NCI-H2227 (cell line): ENCODE results near the gene TCEA2.

Source experiments
- DNase-seq: peaks from one replicate; lab custom pipeline; 2025; ENCODE audit not compliant: unreplicated experiment; lab: John Stamatoyannopoulos, UW

The TCEA2 gene

DNA sequence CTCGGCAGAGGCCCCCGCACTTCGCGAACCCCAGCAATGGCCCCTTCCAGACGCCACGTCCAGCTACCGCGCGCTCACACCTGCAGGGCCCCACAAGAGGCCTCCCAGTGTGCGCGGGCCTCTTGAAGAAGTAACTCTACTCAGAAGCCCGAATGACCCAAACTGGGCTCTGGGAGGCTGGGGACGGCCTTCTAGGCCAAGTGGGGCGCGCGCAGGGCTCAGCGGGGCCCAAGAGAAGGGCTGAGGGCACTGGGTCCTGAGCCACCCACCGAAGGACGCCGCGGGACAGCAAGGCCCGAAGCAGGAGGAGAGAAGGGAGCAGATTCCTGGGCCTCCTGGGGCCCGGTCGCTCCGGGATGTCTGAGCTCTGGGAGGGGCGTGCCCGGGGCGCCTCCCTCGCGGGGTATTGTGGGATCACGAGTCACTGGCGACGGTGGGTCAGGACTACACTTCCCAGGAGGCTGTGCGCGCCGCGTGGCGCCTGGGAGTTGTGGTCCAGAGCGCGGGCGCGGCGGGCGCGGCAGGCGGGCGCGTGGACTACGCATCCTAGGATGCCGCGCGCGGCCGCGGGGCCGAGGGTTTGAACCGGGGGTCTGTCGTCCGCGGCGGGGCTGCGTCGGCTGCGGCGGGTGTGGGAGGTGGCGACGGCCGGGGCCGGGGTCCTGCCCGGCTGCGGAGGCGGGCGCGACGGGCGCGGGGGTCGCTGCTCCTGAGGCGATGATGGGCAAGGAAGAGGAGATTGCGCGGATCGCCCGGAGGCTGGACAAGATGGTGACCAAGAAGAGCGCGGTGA is at the start of gene TCEA2:
Gene TCEA2 (plus strand): TSS at position 603 of the 793 bp plus-strand sequence. CDS start 115 bp downstream, at position 718.
- peak; percentile 97 for DNase-seq

DNA sequence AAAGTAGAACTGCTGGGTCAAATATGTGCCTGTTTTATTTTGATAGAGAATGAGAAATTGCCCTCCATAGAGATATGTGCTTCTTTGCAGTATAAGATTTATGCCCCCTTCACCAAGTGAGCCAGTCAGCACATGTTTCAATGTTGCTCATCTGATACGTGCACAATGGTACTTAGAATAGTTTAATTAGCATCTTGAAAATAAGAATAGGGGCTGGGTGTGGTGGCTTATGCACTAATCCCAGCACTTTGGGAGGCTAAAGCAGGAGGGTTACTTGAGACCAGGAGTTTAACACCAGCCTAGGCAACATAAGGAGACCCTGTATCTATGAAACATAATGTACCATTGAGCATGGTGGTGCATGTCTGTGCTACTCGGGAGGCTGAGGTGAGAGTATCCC is 47.4 kb upstream of the TCEA2 start:
- DNase-seq, result no peak

DNA sequence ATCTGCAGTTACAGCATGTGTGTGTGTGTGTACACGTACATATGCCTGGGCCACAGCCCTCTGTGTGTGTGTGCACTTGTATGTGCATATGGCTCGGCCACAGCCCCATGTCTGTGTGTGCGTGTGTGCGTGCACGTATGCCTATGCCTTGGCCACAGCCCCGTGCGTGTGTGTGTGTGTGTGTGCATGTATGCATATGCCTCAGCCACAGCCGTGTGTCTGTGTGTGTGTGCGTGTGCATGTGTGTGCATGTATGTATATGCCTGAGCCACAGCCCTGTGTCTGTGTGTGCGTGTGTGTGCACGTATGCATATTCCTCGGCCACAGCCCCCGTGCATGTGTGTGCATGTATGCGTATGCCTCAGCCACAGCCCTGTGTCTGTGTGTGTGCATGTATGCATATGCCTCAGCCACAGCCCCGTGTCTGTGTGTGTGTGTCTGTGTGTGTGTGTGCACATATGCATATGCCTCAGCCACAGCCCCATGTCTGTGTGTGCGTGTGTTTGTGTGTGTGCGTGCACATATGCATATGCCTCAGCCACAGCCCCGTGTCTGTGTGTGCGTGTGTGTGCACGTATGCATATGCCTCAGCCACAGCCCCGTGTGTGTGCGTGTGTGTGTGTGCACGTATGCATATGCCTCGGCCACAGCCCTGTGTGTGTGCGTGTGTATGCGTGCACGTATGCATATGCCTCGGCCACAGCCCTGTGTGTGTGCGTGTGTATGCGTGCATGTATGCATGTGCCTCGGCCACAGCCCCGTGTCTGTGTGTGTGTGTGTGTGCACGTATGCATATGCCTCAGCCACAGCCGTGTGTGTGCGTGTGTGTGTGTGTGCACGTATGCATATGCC is 41.6 kb upstream of the TCEA2 start:
- no peak for DNase-seq

GRCh38 chr20:64022671-64023360 is 40.2 kb upstream of the TCEA2 start:
- no peak for DNase-seq

- no peak for DNase-seq
Observed at GRCh38 chr20:64023361-64024140, 39.4 kb upstream of the TCEA2 start.

GRCh38 chr20:64024141-64024990 is 38.6 kb upstream of the TCEA2 start:
- no peak for DNase-seq

DNA sequence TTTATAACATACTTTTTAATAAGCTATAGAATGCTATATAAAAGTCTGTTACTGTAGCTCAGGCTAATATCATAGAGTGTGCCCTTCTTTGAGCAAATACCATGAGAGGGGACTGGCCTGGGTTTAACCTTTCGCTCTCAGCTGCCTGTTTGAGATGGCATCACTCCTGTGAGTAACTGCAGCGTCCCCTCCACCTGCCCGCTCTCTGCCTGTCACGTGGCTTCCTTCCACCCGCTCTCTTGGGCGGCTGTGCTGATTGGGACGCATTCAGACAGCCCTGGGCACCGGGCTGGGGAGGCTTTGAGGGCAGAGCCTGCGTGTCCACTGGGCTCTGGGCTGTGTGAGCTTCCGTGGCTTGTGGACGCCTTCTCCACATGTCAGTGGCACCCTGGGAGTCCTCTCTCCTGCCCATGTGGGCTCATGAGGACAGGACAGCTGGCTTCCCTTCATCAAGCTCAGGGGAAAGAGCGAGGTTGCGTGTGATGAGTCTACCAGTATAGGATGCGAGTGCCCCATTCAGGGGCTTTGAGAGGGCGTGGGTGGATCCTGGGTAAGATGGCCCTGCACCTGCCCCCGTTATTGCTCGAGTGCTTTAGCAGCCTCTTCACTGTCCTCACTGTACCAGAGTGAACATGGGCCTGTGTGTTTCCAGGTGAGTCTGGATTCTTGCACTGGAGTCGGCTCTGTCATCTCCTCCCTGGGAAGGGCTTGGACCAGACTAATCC is 37.7 kb upstream of the TCEA2 start:
- no peak for DNase-seq

- no peak for DNase-seq
Observed at GRCh38 chr20:64025826-64026412, 37.1 kb upstream of the TCEA2 start.

GRCh38 chr20:64027981-64028685 is 34.9 kb upstream of the TCEA2 start:
- DNase-seq, result no peak

DNA sequence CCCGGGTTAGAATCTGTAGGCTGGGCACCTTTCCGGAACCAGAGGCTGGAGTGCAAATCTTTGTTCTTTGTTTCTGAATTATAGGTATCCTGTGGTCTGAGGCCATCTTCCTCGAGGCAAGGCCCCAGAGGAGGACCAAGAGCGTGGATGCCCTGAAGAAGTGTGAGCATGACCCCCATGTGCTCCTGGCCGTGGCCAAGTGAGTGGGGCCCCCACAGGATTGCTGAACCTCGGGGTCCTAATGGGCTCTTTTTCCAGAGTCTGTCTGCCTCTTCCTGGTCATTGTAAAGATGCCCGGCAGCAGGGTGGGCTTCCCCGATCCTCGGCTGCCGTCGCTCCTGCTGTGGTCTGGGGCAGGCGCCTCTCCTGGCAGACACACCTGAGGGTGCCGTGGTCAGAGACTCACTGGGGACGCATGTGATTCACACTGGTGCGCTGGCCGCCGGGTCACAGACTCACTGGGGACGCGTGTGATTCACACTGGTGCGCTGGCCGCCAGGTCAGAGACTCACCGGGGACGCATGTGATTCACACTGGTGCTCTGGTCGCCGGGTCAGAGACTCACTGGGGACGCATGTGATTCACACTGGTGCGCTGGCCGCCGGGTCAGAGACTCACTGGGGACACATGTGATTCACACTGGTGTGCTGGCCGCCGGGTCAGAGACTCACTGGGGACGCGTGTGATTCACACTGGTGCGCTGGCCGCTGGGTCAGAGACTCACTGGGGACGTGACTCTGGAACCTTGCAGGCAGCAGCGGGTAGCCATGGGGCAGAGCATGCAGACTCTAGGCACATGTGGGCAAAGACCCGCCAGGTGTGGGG is 33.5 kb upstream of the TCEA2 start:
- no peak for DNase-seq

- no peak for DNase-seq
Observed at GRCh38 chr20:64030371-64031134, 32.4 kb upstream of the TCEA2 start.

DNA sequence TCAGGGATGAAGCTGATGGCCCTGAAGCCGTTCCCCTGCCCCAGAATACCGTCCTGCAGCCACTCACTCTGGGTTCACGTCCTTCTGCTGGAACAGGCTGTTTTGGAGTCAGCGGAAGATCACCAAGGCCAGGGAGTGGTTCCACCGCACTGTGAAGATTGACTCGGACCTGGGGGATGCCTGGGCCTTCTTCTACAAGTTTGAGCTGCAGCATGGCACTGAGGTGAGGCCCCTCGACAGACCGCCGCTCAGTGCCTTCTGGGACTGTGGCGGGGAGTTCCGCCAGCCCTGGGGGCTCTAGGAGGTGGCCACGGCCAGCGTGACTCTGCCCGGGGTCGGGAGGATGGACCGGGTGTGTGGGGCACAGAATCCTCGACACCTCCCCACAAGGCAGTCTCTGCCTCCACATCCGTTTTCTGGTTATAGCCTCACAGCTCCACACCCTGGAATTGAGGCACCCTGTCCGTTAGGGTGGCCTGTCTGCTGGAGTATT is 31.1 kb upstream of the TCEA2 start:
- no peak for DNase-seq

- DNase-seq, result no peak
Observed at GRCh38 chr20:64032706-64033624, 30.0 kb upstream of the TCEA2 start.

DNA sequence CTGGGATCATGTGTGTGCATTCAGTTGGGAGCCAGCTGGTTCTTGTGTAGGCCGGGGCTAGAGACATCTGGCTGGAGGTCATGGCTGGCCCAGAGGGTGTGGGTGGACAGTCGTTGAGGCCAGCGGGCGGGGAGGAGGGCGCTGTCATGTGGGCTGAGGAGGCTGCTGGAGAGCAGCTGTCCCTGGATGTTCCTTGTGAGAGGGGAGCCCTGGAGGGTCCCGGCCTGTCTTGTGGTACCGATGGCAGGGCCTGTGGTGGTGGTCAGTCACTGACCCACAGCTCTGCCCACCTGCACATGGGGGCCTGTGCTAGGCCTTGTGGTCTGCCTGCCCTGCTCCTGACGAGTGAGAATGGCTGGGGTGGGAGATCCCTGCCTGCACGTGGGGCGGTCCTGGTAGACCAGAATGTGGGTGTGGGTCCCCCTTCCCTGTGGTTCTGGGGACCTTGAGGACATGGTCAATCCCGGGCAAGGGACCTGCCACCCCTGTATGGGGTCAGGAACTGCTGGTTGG is 29.0 kb upstream of the TCEA2 start:
- DNase-seq, result no peak
